GM12892 (cell line): ENCODE measurements around the gene CHURC1.

ENCODE experiments used
- POLR2A ChIP-seq: IDR thresholded peaks from 2 replicates; pipeline ENCODE4 v1.6.1; 2011; ENCODE audit warnings: low read depth, low read length, control low read depth
- TAF1 ChIP-seq: IDR thresholded peaks from 2 replicates; pipeline ENCODE4 v1.6.1; 2011; ENCODE audit warnings: low read depth, mild to moderate bottlenecking, control low read depth, low read length, borderline replicate concordance

- TF ChIP-seq POLR2A (no peak), TAF1 (no peak)
Measured at GRCh38 chr14:64960762-64961276, 46.6 kb downstream of the CHURC1 start.
